ENCODE measurements around the gene SIRPA. TPM values are rescaled to one million over a fixed set of nuclear protein-coding genes. Genes with fewer than 3 reads are reported as not detected.

Gene SIRPA
- total and polyA plus RNA-seq, 11 donors: 8.6 to 73.5 (median 28.5) TPM

DNA sequence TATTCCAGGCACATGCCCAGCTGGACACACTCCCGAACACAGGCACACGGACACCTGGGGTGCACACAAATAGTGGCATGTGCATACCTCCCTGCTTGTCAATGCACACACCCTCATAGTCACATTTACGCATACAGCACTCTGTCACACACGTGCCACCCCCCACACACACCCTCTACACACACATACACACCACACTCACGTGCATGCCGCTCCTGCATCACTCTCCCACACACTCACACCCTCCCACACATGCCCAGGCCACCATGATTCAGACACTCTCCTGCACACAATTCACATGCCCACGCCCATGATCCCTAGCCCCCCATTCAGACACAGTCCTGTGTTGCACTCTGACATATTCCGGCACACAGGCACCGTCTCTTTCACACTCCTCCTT lies 13.0 kb downstream of the SIRPA start:
- intact Hi-C loops (cut with DNase I): loop anchor here in 1 of 10 donors (10.0 kb wide), 1 partner anchor 197 kb away; the partner anchor contains the start of gene STK35
- H3K4me3 ChIP-seq: no peak overlapping the region
- no peak overlapping the region for H3K27ac ChIP-seq
- no peaks in the 10 kb centered on the region for H3K9me3 ChIP-seq
- 70 to 86% (median 80%) methylated on average over 9 of the region's 9 CpGs for WGBS, 4 donors
- peak in 1 of 5 donors; percentile 7 for DNase-seq
- no peak for ATAC-seq
- no peaks in the 10 kb centered on the region for H3K27me3 ChIP-seq
- peaks cover 0 to 30% (median 9%) of the 10 kb centered on the region in 12 donors for H3K4me1 ChIP-seq
- TF ChIP-seq, protein P1, sequence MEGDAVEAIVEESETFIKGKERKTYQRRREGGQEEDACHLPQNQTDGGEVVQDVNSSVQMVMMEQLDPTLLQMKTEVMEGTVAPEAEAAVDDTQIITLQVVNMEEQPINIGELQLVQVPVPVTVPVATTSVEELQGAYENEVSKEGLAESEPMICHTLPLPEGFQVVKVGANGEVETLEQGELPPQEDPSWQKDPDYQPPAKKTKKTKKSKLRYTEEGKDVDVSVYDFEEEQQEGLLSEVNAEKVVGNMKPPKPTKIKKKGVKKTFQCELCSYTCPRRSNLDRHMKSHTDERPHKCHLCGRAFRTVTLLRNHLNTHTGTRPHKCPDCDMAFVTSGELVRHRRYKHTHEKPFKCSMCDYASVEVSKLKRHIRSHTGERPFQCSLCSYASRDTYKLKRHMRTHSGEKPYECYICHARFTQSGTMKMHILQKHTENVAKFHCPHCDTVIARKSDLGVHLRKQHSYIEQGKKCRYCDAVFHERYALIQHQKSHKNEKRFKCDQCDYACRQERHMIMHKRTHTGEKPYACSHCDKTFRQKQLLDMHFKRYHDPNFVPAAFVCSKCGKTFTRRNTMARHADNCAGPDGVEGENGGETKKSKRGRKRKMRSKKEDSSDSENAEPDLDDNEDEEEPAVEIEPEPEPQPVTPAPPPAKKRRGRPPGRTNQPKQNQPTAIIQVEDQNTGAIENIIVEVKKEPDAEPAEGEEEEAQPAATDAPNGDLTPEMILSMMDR (IDR thresholded peaks at IDR 0.05): no peak
- TF ChIP-seq POLR2A (IDR thresholded peaks at IDR 0.05): no peak
- peaks cover 0 to 49% (median 0%) of the 10 kb centered on the region in 9 donors for H3K36me3 ChIP-seq

DNA sequence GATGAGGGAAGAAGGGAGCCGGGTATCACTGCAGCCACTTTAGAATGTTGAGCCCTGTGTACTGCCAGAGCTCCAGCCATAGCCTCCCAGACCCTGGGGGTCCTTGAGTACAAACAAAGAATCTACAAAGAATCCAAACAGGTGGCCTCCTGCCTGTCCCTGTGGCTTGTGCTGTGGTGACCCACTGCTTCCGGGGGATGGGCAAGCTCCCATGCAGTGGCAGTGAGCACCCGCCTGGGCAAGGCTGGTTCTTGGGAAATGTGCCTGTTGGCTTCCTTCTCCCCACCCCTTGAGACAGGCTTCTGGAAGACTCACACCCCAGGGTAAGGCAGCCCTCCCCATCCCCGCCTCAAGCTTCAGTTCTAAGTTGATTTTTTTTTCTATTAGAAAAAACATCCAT lies 13.9 kb downstream of the SIRPA start:
- Histone ChIP-seq H3K4me3 (no peak overlapping the region), H3K4me1 (peaks cover 0 to 31% (median 9%) of the 10 kb centered on the region in 12 donors), H3K27me3 (no peaks in the 10 kb centered on the region), H3K27ac (no peak overlapping the region), H3K9me3 (no peaks in the 10 kb centered on the region), H3K36me3 (peaks cover 0 to 45% (median 0%) of the 10 kb centered on the region in 9 donors)
- no peak for TF ChIP-seq POLR2A (IDR thresholded peaks at IDR 0.05)
- TF ChIP-seq, protein P1 (IDR thresholded peaks at IDR 0.05): no peak
- no peak for ATAC-seq
- WGBS, 4 donors: 88 to 95% (median 92%) methylated on average over 4 of the region's 4 CpGs
- intact Hi-C loops (cut with DNase I): loop anchor here in 1 of 10 donors (10.0 kb wide), 1 partner anchor 196 kb away; the partner anchor contains the start of gene STK35
- DNase-seq: no peak

DNA sequence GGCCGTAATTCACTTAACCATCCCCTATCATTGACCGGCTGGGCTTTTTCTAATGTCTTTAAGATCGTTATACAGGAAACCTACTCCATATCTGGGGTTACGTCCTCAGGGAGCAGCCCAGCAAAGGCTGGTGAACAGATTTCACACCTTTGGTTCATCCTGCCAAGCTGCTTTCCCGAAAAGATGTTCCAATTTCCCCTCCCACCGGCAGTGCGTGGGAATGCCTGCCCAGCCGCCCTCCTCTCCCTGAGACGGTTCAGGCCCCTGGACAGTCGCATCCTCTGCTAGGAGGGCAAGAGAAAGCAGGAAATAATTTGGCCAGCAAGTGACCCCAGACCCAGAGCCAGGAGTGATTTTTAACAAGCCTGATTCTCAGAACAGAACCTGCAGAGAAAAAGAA lies 16.3 kb downstream of the SIRPA start:
- 70 to 79% (median 76%) methylated on average over 10 of the region's 10 CpGs for WGBS, 4 donors
- H3K27ac ChIP-seq: peak overlapping the region in 7 of 12 donors; percentile 24 to 72 (median 64)
- intact Hi-C loops (cut with DNase I): no loop called here

DNA sequence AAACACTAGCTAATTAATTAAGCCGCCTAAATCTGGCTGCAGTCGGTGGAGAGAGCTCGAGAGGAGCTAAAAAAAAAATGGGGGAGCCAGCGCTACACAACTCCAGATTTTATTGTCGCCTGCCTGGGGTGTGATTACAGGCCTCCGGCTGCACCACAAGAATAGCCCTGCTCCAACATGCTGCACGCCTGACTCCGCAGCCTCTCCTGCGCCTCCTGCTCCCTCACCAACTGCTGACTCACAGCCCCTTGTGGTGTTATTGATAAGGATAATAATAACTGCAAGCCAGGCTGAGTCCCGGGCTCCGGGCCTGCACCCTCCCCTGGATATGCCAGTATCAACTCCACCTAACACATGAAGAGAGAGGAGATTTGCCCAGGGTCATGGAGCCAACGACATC lies 16.8 kb downstream of the SIRPA start:
- peaks cover 0 to 31% (median 9%) of the 10 kb centered on the region in 12 donors for H3K4me1 ChIP-seq
- intact Hi-C loops (cut with DNase I): no loop called here
- peak; percentile 71 to 89 (median 87) for ATAC-seq
- DNase-seq: peak in 4 of 5 donors; percentile 60 to 80 (median 66)
- H3K27ac ChIP-seq: peak overlapping the region in 8 of 12 donors; percentile 13 to 72 (median 61)
- WGBS, 4 donors: 41 to 59% (median 55%) methylated on average over 12 of the region's 12 CpGs
- TF ChIP-seq, protein P1 (IDR thresholded peaks at IDR 0.05): no peak
- TF ChIP-seq POLR2A (IDR thresholded peaks at IDR 0.05): no peak
- H3K4me3 ChIP-seq: no peak overlapping the region
- no peaks in the 10 kb centered on the region for H3K27me3 ChIP-seq
- peaks cover 0 to 51% (median 13%) of the 10 kb centered on the region in 9 donors for H3K36me3 ChIP-seq
- no peaks in the 10 kb centered on the region for H3K9me3 ChIP-seq

More for the DNA sequence above, 16.3 kb downstream of the SIRPA start:
- Histone ChIP-seq H3K4me1 (peaks cover 0 to 31% (median 9%) of the 10 kb centered on the region in 12 donors), H3K36me3 (peaks cover 0 to 46% (median 13%) of the 10 kb centered on the region in 9 donors), H3K4me3 (no peak overlapping the region), H3K27me3 (no peaks in the 10 kb centered on the region), H3K9me3 (no peaks in the 10 kb centered on the region)
- ATAC-seq (no peak), DNase-seq (no peak)
- TF ChIP-seq POLR2A (IDR thresholded peaks at IDR 0.05): no peak
- TF ChIP-seq, protein P1 (IDR thresholded peaks at IDR 0.05): no peak
